Adipocyte (in vitro differentiated cells): ENCODE results near the gene TENM4.

Source experiments
- DNase-seq: peaks from one replicate; pipeline ENCODE4 v3.0.0-alpha.2; 2015; ENCODE audit warnings: low read depth
- H3K27me3 ChIP-seq: replicated peaks from 2 replicates; pipeline ENCODE4 v1.7.0; 2013; ENCODE audit warnings: mild to moderate bottlenecking, low read length, moderate library complexity; ENCODE audit not compliant: control insufficient read depth, insufficient read depth
- H3K36me3 ChIP-seq: 2 replicates; pipeline ENCODE4 v1.7.0; 2013; ENCODE audit warnings: low read length, mild to moderate bottlenecking, moderate library complexity; ENCODE audit not compliant: control insufficient read depth, insufficient read depth, severe bottlenecking
- H3K4me1 ChIP-seq: 2 replicates; pipeline ENCODE4 v1.7.0; 2013; ENCODE audit warnings: mild to moderate bottlenecking, low read length, moderate library complexity; ENCODE audit not compliant: control insufficient read depth, insufficient read depth
- H3K4me3 ChIP-seq: 2 replicates; pipeline ENCODE4 v1.7.0; 2013; ENCODE audit warnings: mild to moderate bottlenecking, low read length, moderate library complexity
- H3K9ac ChIP-seq: 2 replicates; pipeline ENCODE4 v1.7.0; 2013; ENCODE audit warnings: mild to moderate bottlenecking, low read length, moderate library complexity
- H3K9me3 ChIP-seq: 2 replicates; pipeline ENCODE4 v1.7.0; 2013; ENCODE audit warnings: mild to moderate bottlenecking, low read length, moderate library complexity; ENCODE audit not compliant: control insufficient read depth

TENM4 gene

DNA sequence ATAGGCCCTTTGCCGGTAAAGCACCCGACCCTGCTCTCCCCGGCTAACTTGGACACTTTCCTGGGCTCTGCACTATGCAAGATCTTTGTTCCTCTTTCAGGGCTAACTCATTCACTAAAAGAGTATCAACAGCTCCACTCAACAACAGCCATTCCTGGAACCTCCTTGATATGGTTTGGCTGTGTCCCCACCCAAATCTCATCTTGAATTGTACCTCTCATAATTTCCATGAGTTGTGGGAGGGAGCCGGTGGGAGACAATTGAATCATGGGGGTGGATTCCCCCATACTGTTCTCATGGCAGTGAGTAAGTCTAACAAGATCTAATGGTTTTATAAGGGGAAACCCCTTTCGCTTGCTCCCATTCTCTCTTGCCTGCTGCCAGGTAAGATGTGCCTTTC is 330.0 kb downstream of the TENM4 start:
- no peak for DNase-seq
- H3K4me3 ChIP-seq: no peak overlapping the region
- peaks cover 4% of the 10 kb centered on the region for H3K36me3 ChIP-seq

DNA sequence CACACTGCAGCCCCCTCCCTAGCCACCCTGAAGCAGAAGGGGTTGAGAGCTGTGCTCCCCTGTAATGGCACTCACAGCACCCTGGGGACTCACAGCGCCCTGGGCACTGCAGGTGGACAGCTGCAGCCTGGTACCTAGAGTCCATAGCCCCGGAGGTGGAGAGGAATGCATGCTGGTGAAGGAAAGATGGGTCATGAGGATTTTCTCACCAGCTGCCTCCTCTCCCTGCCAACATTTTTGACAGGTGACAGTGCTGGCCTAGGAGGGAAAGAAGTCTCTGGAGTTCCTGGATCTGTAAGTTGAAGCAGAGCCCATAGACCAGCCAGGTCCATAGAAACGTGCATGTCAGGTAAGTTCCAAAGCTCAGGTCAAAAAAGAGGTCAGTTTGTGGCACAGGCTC is 330.5 kb downstream of the TENM4 start:
- H3K36me3 ChIP-seq: peaks cover 4% of the 10 kb centered on the region
- no peak for DNase-seq

More for the DNA sequence above, 330.0 kb downstream of the TENM4 start:
- Histone ChIP-seq H3K4me1 (no peaks in the 10 kb centered on the region), H3K27me3 (no peaks in the 10 kb centered on the region), H3K9me3 (no peaks in the 10 kb centered on the region), H3K9ac (no peak overlapping the region)

DNA sequence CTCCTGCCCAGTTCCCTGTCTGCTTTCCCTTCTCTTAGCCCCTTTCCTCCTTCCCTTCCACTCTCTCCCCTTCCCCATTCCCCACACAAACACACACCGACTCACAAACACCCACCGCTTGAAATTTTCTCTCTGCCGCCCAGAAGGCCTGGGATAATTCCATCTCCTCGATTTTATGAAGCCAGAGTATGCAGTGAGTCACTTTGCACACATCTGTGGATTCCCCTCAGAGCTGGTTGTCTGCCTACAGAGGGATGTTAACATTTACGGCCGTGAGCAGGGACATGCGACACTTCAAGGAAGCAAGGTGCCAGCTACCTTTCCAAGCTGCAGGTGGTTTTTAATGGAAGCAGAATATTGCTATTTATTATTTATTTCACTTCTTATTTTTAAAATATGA is 332.0 kb downstream of the TENM4 start:
- peaks cover 4% of the 10 kb centered on the region for H3K36me3 ChIP-seq
- no peak for DNase-seq
- no peaks in the 10 kb centered on the region for H3K4me1 ChIP-seq
- no peak overlapping the region for H3K4me3 ChIP-seq
- H3K27me3 ChIP-seq: no peaks in the 10 kb centered on the region
- H3K9me3 ChIP-seq: no peaks in the 10 kb centered on the region
- no peak overlapping the region for H3K9ac ChIP-seq

More for the DNA sequence above, 330.5 kb downstream of the TENM4 start:
- Histone ChIP-seq H3K9ac (no peak overlapping the region), H3K27me3 (no peaks in the 10 kb centered on the region), H3K4me3 (no peak overlapping the region), H3K9me3 (no peaks in the 10 kb centered on the region), H3K4me1 (no peaks in the 10 kb centered on the region)

DNA sequence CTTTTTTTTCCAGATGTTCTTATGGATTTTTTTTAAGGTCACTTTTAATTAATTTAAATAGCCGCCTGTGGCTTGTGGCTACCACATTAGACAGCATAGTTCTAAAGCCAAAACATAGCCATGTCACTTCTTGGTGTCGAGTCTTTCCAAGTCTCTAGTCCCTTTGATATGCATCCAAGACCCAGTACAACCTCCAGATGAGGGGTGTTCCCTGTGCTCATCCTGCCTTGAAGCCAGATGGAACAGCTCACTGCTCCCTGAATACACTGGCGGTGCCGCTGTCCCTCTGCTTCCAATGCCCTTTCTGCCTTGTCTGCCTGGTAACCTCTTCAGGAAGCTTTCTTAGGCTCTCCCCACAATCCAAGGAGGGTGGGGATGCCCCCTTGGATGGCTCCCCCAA is 338.0 kb downstream of the TENM4 start:
- H3K9ac ChIP-seq: no peak overlapping the region
- no peaks in the 10 kb centered on the region for H3K9me3 ChIP-seq
- peaks cover 4% of the 10 kb centered on the region for H3K36me3 ChIP-seq
- no peaks in the 10 kb centered on the region for H3K27me3 ChIP-seq
- H3K4me3 ChIP-seq: no peak overlapping the region
- H3K4me1 ChIP-seq: peaks cover 7% of the 10 kb centered on the region
- no peak for DNase-seq

DNA sequence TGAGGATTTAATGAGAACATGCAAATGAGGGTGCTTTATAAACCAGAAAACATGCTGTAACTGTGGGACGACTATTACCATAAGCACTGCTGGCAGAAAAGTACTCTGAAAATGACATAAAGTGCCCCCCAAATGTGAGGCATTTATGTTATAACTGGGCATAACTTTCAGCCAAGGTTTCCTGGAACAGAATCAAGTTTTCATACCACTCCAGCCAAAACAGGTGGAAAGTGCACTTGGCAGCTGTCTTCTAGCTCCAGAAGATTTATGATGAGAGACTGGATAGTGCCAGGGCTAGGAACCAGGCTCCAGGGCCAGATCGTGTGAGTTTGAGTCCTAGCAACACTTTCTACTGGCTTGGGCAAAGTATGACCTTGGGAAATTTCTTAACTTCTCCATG is 339.2 kb downstream of the TENM4 start:
- no peaks in the 10 kb centered on the region for H3K9me3 ChIP-seq
- no peaks in the 10 kb centered on the region for H3K27me3 ChIP-seq
- peaks cover 4% of the 10 kb centered on the region for H3K36me3 ChIP-seq
- no peak overlapping the region for H3K4me3 ChIP-seq
- H3K4me1 ChIP-seq: peaks cover 18% of the 10 kb centered on the region
- no peak for DNase-seq
- no peak overlapping the region for H3K9ac ChIP-seq

DNA sequence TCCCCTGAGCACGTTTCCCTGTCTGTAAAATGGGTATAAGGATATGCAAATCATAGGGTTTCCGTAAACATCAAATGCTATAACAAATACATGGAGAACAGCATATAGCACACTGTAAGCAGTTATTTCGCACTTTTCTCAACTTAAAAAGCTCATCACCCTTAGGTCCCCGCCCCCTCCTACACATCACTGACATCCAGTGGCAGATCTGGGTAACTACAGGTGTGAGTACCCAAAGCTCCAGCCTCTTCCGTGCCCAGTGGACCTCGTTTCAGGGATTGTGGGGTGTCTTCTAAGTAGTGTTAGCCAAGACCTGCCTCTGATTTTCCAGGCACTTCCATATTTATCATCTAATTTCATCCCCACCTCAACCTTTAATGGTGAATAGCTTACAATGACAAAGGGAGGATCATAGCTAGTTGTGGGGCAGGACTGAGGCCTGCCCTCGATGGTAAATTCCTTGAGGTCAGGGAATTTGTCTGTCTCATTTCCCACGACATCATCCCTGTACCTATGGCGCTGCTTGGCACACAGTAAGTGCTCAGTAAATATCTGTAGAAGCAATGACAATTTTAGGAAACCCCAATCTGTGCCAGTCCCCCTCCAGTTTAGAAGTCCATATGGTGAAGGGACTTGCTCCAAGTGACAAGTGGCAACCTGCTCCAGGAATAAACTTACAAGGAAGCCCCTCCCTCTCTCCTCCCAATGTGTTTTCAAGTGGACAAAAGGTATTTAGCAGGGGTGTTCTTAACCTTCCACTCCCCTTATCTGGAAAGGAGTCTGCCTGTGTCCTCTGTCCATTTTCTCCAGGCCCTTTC is 340.5 kb downstream of the TENM4 start:
- Histone ChIP-seq H3K27me3 (no peaks in the 10 kb centered on the region), H3K9me3 (no peaks in the 10 kb centered on the region), H3K4me1 (peaks cover 20% of the 10 kb centered on the region), H3K4me3 (no peak overlapping the region), H3K9ac (no peak overlapping the region), H3K36me3 (no peaks in the 10 kb centered on the region)
- DNase-seq: peak; percentile 82

DNA sequence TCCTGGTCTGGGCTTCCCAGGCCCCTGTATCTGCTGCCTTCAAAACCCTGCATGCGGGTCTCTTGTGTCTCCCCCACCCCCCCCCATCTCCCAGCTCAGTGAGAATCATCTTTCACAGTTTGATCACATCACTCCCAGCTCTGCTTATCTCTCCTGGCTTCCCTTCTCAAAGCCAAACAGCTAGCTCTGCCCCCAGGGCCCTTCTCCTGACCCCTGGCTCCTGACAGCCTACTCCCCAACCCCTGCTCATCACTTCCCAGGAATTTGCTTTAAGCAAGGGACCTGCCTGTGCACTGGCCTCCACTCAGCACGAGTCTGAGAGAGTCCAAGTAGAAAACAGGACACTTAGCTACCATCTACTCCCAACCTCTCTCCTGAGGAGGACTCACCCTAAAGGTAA is 342.7 kb downstream of the TENM4 start:
- Histone ChIP-seq H3K4me1 (peaks cover 20% of the 10 kb centered on the region), H3K27me3 (no peaks in the 10 kb centered on the region)

DNA sequence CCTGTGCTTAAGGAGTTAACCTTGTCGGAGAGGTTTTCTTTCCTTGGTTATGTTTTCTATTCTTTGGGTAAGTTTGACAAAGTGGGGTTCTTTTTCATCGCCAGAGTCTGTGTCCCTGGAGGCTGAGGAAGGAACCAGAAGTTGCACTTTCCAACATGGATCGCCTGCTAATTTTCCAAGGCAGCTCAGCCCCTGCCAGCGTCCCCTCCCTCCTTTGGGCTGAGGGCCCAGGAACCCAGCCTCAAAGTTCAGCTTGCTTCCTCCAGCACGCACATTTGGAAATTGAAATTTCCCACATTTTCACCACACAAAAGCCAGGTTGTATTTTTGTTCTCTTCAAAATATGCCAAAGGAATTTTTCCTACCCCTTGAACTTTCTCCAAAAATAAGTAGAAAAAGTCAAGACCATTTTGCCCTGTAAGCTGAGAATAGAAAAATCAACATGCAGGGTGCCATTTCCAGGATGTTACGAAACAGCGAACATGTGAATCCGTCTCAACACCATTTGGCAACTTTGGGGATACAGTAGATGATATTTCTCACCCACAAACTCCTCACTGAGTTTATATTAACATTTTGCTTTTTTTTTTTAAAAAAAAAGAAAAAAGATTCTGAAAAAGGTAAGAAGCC is 343.5 kb downstream of the TENM4 start:
- Histone ChIP-seq H3K9me3 (peaks cover 7% of the 10 kb centered on the region), H3K4me3 (no peak overlapping the region), H3K27me3 (no peaks in the 10 kb centered on the region), H3K9ac (no peak overlapping the region), H3K4me1 (peaks cover 24% of the 10 kb centered on the region), H3K36me3 (no peaks in the 10 kb centered on the region)
- DNase-seq: no peak

More for the DNA sequence above, 342.7 kb downstream of the TENM4 start:
- DNase-seq: no peak
- Histone ChIP-seq H3K9me3 (peaks cover 6% of the 10 kb centered on the region), H3K36me3 (no peaks in the 10 kb centered on the region), H3K9ac (no peak overlapping the region), H3K4me3 (no peak overlapping the region)

DNA sequence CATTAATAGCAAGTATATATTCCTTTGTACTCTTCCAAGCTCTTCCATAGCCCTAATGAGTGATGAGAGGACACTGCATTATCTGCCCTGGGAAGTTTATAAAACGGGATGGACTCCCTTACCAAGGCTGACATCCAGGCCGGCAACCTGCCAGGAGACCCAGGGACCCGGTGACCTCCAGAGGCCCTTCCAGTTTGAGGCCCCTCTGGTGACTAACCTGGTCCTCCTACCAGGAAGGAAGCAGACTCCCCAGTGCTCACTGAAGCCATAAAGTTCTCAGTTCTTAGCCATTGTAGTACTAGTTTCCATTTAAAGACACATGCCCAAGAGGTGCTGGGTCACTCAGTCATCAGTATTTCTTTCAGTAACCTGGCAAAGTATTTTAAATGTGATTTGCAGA is 345.4 kb downstream of the TENM4 start:
- DNase-seq: no peak
- peaks cover 26% of the 10 kb centered on the region for H3K4me1 ChIP-seq
- no peak overlapping the region for H3K4me3 ChIP-seq
- H3K27me3 ChIP-seq: no peaks in the 10 kb centered on the region
- H3K9me3 ChIP-seq: peaks cover 7% of the 10 kb centered on the region
- H3K9ac ChIP-seq: no peak overlapping the region
- H3K36me3 ChIP-seq: no peaks in the 10 kb centered on the region

DNA sequence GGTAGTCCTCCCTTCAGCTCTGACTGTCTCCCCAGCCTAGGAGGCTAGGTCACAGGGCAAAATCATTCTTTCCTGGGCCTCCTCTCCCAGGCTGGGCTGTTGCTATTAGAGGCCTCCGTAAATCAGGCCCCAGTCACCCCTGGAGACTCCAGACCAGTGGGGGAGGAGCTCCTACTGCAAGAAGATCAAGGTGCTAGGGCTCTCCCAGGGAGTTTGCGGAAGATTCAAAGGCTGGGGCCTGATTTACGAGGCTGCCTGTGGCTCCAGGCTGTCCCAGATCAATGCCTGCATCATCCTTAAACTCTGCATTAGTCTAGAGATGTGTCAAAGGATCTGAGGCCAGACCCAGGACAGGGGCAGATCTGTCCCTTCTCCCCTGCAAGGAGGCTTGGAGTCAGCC is 346.2 kb downstream of the TENM4 start:
- no peak for DNase-seq
- H3K36me3 ChIP-seq: no peaks in the 10 kb centered on the region
- no peaks in the 10 kb centered on the region for H3K27me3 ChIP-seq
- no peak overlapping the region for H3K4me3 ChIP-seq
- H3K9me3 ChIP-seq: peaks cover 7% of the 10 kb centered on the region
- peaks cover 26% of the 10 kb centered on the region for H3K4me1 ChIP-seq
- H3K9ac ChIP-seq: no peak overlapping the region

DNA sequence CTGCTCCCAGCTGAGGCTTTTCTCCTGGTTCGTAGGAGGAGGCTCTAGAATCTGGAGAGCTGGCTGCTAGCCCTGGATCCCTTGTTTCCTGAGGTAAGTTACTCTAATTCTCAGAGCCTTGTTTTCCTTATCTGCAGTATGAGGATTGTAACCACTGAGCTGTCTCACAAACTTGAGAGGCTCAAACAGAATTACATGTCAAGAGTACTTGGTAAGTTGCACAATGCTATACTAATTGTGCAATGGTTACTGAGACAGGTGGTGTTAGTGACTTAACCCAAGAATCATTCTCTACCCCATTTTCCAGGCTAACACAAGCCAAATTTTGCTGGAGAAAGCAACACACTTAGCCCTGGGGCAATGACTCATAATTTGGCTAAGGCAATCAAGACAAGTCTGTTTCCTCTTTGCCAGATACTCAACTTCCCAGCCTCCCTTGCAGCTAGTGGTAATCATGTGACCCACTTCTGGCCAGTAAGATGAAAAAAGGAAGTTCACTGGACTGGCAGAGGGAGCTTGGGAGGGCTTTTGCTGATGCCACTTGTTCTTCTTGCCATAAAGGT is 348.0 kb downstream of the TENM4 start:
- Histone ChIP-seq H3K36me3 (no peaks in the 10 kb centered on the region), H3K4me1 (peaks cover 19% of the 10 kb centered on the region), H3K9me3 (peaks cover 7% of the 10 kb centered on the region), H3K4me3 (no peak overlapping the region), H3K9ac (no peak overlapping the region), H3K27me3 (no peaks in the 10 kb centered on the region)
- peak; percentile 84 for DNase-seq
